Inferior parietal cortex (tissue), 1 donor: ENCODE data around the gene SAPCD2.
A peak's percentile ranks its signal among the peaks of the same experiment; 100 is the strongest.
"Not testable (repeated sequence)": the region's sequence is repeated elsewhere in the genome, so short reads cannot be mapped to it uniquely, and the experiment has no call there.

ENCODE experiments used
- DNase-seq: peaks from one replicate; pipeline ENCODE4 v3.0.0-alpha.2; 2016; ENCODE audit errors: extremely low spot score

Gene SAPCD2

GRCh38 chr9:137033481-137033880, 36.9 kb downstream of the SAPCD2 start:
- not testable (repeated sequence) for DNase-seq

- DNase-seq: no peak
Measured at GRCh38 chr9:137032858-137033257, 37.5 kb downstream of the SAPCD2 start.

- DNase-seq: no peak
Measured at GRCh38 chr9:137031904-137032640, 38.3 kb downstream of the SAPCD2 start, which contains the start of gene FUT7. Gene FUT7, minus strand, starts transcription at chr9:137032088. Its CDS starts 97 bp downstream, at chr9:137031991.

GRCh38 chr9:137030538-137031527, 39.5 kb downstream of the SAPCD2 start:
- DNase-seq: no peak

GRCh38 chr9:137030006-137030405, 40.4 kb downstream of the SAPCD2 start:
- DNase-seq: no peak

GRCh38 chr9:137029058-137029936, 41.1 kb downstream of the SAPCD2 start:
- no peak for DNase-seq

GRCh38 chr9:137028263-137029057, 41.9 kb downstream of the SAPCD2 start:
- no peak for DNase-seq

- DNase-seq: no peak
Measured at GRCh38 chr9:137027369-137028262, 42.7 kb downstream of the SAPCD2 start, which contains the start of gene ABCA2. Gene ABCA2, minus strand, starts transcription at chr9:137028237. Its CDS starts 97 bp downstream, at chr9:137028140.

GRCh38 chr9:137026828-137027227, 43.5 kb downstream of the SAPCD2 start:
- no peak for DNase-seq

GRCh38 chr9:137026384-137026783, 44.0 kb downstream of the SAPCD2 start:
- DNase-seq: no peak

- DNase-seq: peak; percentile 87
Measured at GRCh38 chr9:137025517-137025966, 44.8 kb downstream of the SAPCD2 start.

GRCh38 chr9:137023583-137023991, 46.8 kb downstream of the SAPCD2 start:
- DNase-seq: no peak

- no peak for DNase-seq
Measured at GRCh38 chr9:137023157-137023556, 47.2 kb downstream of the SAPCD2 start.

GRCh38 chr9:137022662-137023008, 47.7 kb downstream of the SAPCD2 start:
- DNase-seq: no peak

- peak; percentile 72 for DNase-seq
Measured at GRCh38 chr9:137021979-137022661, 48.2 kb downstream of the SAPCD2 start.

GRCh38 chr9:137021568-137021978, 48.8 kb downstream of the SAPCD2 start:
- DNase-seq: no peak

- no peak for DNase-seq
Measured at GRCh38 chr9:137020771-137021567, 49.4 kb downstream of the SAPCD2 start.
